Subcutaneous abdominal adipose tissue (tissue), 5 donors: ENCODE results near the gene KIF2C.

Experiments
- H3K27ac ChIP-seq: one replicate; pipeline ENCODE4 v1.7.0; 2013; ENCODE audit warnings: low read depth, mild to moderate bottlenecking, inconsistent platforms, low read length, moderate library complexity
- H3K27me3 ChIP-seq, 5 donors: one replicate each; pipeline ENCODE4 v1.7.0; 2013; ENCODE audit warnings: low read length in 5 of 5, inconsistent platforms in 1 of 5; ENCODE audit not compliant: control insufficient read depth in 5 of 5, insufficient read depth in 4 of 5
- H3K36me3 ChIP-seq, 5 donors: one replicate each; pipeline ENCODE4 v1.7.0; 2013; ENCODE audit warnings: low read length in 5 of 5; ENCODE audit not compliant: control insufficient read depth in 5 of 5, insufficient read depth in 5 of 5
- H3K4me1 ChIP-seq, 5 donors: one replicate each; pipeline ENCODE4 v1.7.0; 2013; ENCODE audit warnings: low read length in 5 of 5, mild to moderate bottlenecking in 3 of 5, moderate library complexity in 1 of 5; ENCODE audit not compliant: control insufficient read depth in 5 of 5, insufficient read depth in 5 of 5
- H3K4me3 ChIP-seq, 5 donors: one replicate each; pipeline ENCODE4 v1.7.0; 2013; ENCODE audit warnings: low read length in 5 of 5, low read depth in 1 of 5
- H3K9ac ChIP-seq, 5 donors: one replicate each; pipeline ENCODE4 v1.7.0; 2013; ENCODE audit warnings: low read length in 5 of 5, mild to moderate bottlenecking in 4 of 5, moderate library complexity in 3 of 5
- H3K9me3 ChIP-seq, 5 donors: one replicate each; pipeline ENCODE4 v1.7.0; 2013; ENCODE audit warnings: low read length in 5 of 5; ENCODE audit not compliant: control insufficient read depth in 5 of 5
- donor health status: healthy.
- donor health status: healthy.
- donor health status: healthy.
- donor health status: healthy.
- donor health status: healthy.

KIF2C gene

GRCh38 chr1:44803312-44804095 is 63.9 kb downstream of the KIF2C start:
- peaks cover 0 to 3% (median 0%) of the 10 kb centered on the region in 5 donors for H3K27me3 ChIP-seq
- H3K9ac ChIP-seq: peak overlapping the region in 1 of 5 donors; percentile 54
- H3K4me1 ChIP-seq: peaks cover 16 to 72% (median 54%) of the 10 kb centered on the region in 5 donors
- H3K4me3 ChIP-seq: peak overlapping the region in 2 of 5 donors; percentile 6 to 88
- no peaks in the 10 kb centered on the region for H3K9me3 ChIP-seq
- peaks cover 0 to 45% (median 40%) of the 10 kb centered on the region in 5 donors for H3K36me3 ChIP-seq
- H3K27ac ChIP-seq: peak overlapping the region; percentile 47

GRCh38 chr1:44805311-44806024 is 65.8 kb downstream of the KIF2C start:
- Histone ChIP-seq H3K27ac (peak overlapping the region; percentile 97), H3K36me3 (peaks cover 0 to 45% (median 40%) of the 10 kb centered on the region in 5 donors), H3K9ac (no peak overlapping the region), H3K4me3 (no peak overlapping the region), H3K27me3 (peaks cover 0 to 3% (median 0%) of the 10 kb centered on the region in 5 donors), H3K9me3 (no peaks in the 10 kb centered on the region), H3K4me1 (peaks cover 30 to 88% (median 68%) of the 10 kb centered on the region in 5 donors)

- Histone ChIP-seq H3K27me3 (peaks cover 0 to 3% (median 0%) of the 10 kb centered on the region in 5 donors), H3K9me3 (no peaks in the 10 kb centered on the region), H3K9ac (peak overlapping the region in 4 of 5 donors; percentile 5 to 79 (median 68)), H3K4me3 (peak overlapping the region in 3 of 5 donors; percentile 32 to 55 (median 33)), H3K36me3 (peaks cover 0 to 45% (median 40%) of the 10 kb centered on the region in 5 donors), H3K4me1 (peaks cover 30 to 90% (median 69%) of the 10 kb centered on the region in 5 donors), H3K27ac (peak overlapping the region; percentile 97)
Measured at GRCh38 chr1:44806025-44806703, 66.5 kb downstream of the KIF2C start.

- Histone ChIP-seq H3K9me3 (no peaks in the 10 kb centered on the region), H3K4me3 (peak within 1 kb of the TSS; percentile 12 to 60 (median 42)), H3K4me1 (peaks cover 30 to 95% (median 75%) of the 10 kb centered on the region in 5 donors), H3K9ac (peak within 1 kb of the TSS; percentile 67 to 89 (median 79)), H3K36me3 (peaks cover 0 to 45% (median 40%) of the 10 kb centered on the region in 5 donors), H3K27ac (peak within 1 kb of the TSS; percentile 97), H3K27me3 (peaks cover 0 to 2% (median 0%) of the 10 kb centered on the region in 5 donors)
Measured at GRCh38 chr1:44806704-44807363, 67.2 kb downstream of the KIF2C start, which contains the start of gene DYNLT4. DYNLT4 (minus strand) TSS chr1:44807351; CDS start chr1:44806668, 683 bp downstream.

- Histone ChIP-seq H3K4me1 (peaks cover 30 to 94% (median 73%) of the 10 kb centered on the region in 5 donors), H3K27me3 (no peaks in the 10 kb centered on the region), H3K9ac (peak overlapping the region; percentile 63 to 86 (median 72)), H3K4me3 (peak overlapping the region; percentile 12 to 60 (median 42)), H3K36me3 (peaks cover 0 to 40% (median 38%) of the 10 kb centered on the region in 5 donors), H3K27ac (peak overlapping the region; percentile 97), H3K9me3 (no peaks in the 10 kb centered on the region)
Measured at GRCh38 chr1:44807364-44808062, 67.9 kb downstream of the KIF2C start.

GRCh38 chr1:44808063-44808937 is 68.7 kb downstream of the KIF2C start, which contains the start of gene BTBD19:
BTBD19 (plus strand) TSS chr1:44808523; CDS start chr1:44808821, 298 bp downstream.
- no peaks in the 10 kb centered on the region for H3K27me3 ChIP-seq
- H3K4me1 ChIP-seq: peaks cover 30 to 93% (median 72%) of the 10 kb centered on the region in 5 donors
- H3K27ac ChIP-seq: peak within 1 kb of the TSS; percentile 97
- no peaks in the 10 kb centered on the region for H3K9me3 ChIP-seq
- H3K4me3 ChIP-seq: peak within 1 kb of the TSS; percentile 42 to 61 (median 58)
- peaks cover 0 to 32% (median 30%) of the 10 kb centered on the region in 5 donors for H3K36me3 ChIP-seq
- H3K9ac ChIP-seq: peak within 1 kb of the TSS; percentile 67 to 91 (median 79)

GRCh38 chr1:44808938-44809917 is 69.6 kb downstream of the KIF2C start:
- Histone ChIP-seq H3K36me3 (peaks cover 0 to 22% (median 21%) of the 10 kb centered on the region in 5 donors), H3K4me1 (peaks cover 30 to 93% (median 76%) of the 10 kb centered on the region in 5 donors), H3K4me3 (peak overlapping the region; percentile 42 to 61 (median 58))

More at GRCh38 chr1:44808938-44809917, 69.6 kb downstream of the KIF2C start:
- Histone ChIP-seq H3K27me3 (no peaks in the 10 kb centered on the region), H3K9me3 (no peaks in the 10 kb centered on the region), H3K9ac (peak overlapping the region; percentile 67 to 91 (median 79)), H3K27ac (peak overlapping the region; percentile 97)
